Neural crest cell (in vitro differentiated cells): ENCODE measurements around the gene PRKAR1B. TPM values are rescaled to one million over a fixed set of nuclear protein-coding genes. Genes with fewer than 3 reads are reported as not detected.

Experiments used
- DNase-seq: peaks from one replicate; pipeline ENCODE4 v3.0.0; 2021; ENCODE audit warnings: low read depth, mixed read lengths, low spot score
- H3K27ac Mint-ChIP-seq: one replicate; pipeline ENCODE4 v1.8.0; 2021; ENCODE audit warnings: mild to moderate bottlenecking, mixed read lengths; ENCODE audit not compliant: unreplicated experiment
- H3K27me3 Mint-ChIP-seq: 2 replicates; pipeline ENCODE4 v1.8.0; 2021; ENCODE audit warnings: low read depth, mild to moderate bottlenecking, mixed read lengths
- H3K36me3 Mint-ChIP-seq: 2 replicates; pipeline ENCODE4 v1.8.0; 2021; ENCODE audit warnings: low read depth, mild to moderate bottlenecking, mixed read lengths
- H3K4me1 Mint-ChIP-seq: 2 replicates; pipeline ENCODE4 v1.8.0; 2021; ENCODE audit warnings: mixed read lengths
- H3K4me3 Mint-ChIP-seq: one replicate; pipeline ENCODE4 v1.8.0; 2021; ENCODE audit warnings: mild to moderate bottlenecking, mixed read lengths
- H3K9me3 Mint-ChIP-seq: 2 replicates; pipeline ENCODE4 v1.8.0; 2021; ENCODE audit warnings: mixed read lengths
- total RNA-seq: library from RNA; stranded (reverse); gene quantifications from 2 replicates; pipeline ENCODE4 v1.2.1, GENCODE V29; 2021
- TF ChIP-seq, protein P1 (sequence below): fragments of 200-600 bp; sonication (generic); conservative IDR thresholded peaks from 2 replicates; pipeline ENCODE4 v1.5.0; 2021; ENCODE audit warnings: antibody characterized with exemption, mild to moderate bottlenecking

The PRKAR1B gene
- total RNA-seq, 1 donor from 2014 or later, result 9.5 TPM

DNA sequence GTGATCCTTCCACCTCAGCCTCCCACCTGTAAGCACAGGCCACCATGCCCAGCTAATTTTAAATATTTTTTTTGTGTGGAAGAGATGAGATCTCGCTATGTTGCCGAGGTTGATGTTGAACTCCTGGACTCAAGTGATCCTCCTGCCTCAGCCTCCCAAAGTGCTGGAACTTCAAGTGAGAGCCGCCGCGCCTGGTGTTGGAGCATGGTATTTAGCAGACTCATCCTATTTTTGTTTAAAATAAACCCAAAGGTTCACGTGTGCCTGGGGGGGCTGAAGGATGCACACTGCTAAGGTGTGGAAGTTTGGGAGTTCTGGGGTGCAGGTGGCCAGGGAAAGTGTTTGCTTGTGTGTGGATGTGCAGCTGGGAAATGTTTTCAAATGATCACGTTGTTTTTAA is 225.6 kb downstream of the PRKAR1B start:
- no peak overlapping the region for H3K27ac Mint-ChIP-seq
- no peaks in the 10 kb centered on the region for H3K9me3 Mint-ChIP-seq
- no peak for DNase-seq
- H3K4me1 Mint-ChIP-seq, result peaks cover 9% of the 10 kb centered on the region
- no peaks in the 10 kb centered on the region for H3K27me3 Mint-ChIP-seq
- H3K4me3 Mint-ChIP-seq, result no peak overlapping the region
- TF ChIP-seq, protein P1, sequence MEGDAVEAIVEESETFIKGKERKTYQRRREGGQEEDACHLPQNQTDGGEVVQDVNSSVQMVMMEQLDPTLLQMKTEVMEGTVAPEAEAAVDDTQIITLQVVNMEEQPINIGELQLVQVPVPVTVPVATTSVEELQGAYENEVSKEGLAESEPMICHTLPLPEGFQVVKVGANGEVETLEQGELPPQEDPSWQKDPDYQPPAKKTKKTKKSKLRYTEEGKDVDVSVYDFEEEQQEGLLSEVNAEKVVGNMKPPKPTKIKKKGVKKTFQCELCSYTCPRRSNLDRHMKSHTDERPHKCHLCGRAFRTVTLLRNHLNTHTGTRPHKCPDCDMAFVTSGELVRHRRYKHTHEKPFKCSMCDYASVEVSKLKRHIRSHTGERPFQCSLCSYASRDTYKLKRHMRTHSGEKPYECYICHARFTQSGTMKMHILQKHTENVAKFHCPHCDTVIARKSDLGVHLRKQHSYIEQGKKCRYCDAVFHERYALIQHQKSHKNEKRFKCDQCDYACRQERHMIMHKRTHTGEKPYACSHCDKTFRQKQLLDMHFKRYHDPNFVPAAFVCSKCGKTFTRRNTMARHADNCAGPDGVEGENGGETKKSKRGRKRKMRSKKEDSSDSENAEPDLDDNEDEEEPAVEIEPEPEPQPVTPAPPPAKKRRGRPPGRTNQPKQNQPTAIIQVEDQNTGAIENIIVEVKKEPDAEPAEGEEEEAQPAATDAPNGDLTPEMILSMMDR, result no peak
- H3K36me3 Mint-ChIP-seq, result no peaks in the 10 kb centered on the region

DNA sequence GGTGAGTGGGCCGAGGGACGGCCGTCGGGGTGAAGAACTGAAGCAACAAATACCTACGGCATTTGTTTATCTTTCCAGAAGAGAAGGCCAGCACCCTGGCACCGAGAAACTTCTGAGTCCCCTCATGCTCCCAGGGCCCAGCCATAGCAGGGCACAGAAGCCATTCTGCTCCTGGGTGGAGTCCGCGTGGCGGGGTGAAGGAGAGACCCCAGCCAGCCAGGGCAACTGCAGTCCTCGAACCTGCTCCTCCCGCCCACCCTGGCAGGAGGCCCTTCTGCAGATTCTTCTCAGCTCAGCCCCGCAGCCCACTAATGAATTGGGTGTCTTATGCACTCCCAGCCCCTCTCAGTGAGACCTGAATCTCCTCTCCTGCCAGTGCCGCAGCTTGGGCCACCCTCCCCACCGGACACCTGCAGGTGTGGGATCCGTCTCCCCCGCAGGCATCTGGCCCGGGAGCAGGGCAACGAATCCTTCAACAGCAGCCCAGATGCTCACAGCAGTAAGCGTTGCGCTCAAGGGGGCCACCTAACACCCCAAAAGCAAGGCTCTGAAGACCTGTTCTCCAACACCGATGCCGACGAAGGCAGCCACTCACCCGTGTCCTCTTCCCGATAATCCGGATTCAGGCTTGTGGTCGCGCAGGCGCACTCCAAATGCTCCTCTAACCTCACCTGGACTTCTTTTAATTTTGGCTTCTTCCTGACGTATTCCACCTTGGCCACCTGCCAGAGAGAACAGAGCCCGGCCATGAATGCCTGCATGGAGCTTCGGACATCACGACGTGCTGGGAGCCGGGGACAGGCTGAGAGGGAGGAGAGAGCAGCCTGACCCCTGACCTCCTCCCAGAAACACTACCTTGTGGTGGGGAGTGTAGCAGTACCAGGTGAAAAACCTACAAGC is 226.3 kb downstream of the PRKAR1B start:
- H3K9me3 Mint-ChIP-seq, result no peaks in the 10 kb centered on the region
- H3K4me3 Mint-ChIP-seq, result no peak overlapping the region
- no peaks in the 10 kb centered on the region for H3K36me3 Mint-ChIP-seq
- no peak for DNase-seq
- H3K27me3 Mint-ChIP-seq, result no peaks in the 10 kb centered on the region
- TF ChIP-seq, protein P1, result no peak
- H3K27ac Mint-ChIP-seq, result no peak overlapping the region
- peaks cover 9% of the 10 kb centered on the region for H3K4me1 Mint-ChIP-seq

DNA sequence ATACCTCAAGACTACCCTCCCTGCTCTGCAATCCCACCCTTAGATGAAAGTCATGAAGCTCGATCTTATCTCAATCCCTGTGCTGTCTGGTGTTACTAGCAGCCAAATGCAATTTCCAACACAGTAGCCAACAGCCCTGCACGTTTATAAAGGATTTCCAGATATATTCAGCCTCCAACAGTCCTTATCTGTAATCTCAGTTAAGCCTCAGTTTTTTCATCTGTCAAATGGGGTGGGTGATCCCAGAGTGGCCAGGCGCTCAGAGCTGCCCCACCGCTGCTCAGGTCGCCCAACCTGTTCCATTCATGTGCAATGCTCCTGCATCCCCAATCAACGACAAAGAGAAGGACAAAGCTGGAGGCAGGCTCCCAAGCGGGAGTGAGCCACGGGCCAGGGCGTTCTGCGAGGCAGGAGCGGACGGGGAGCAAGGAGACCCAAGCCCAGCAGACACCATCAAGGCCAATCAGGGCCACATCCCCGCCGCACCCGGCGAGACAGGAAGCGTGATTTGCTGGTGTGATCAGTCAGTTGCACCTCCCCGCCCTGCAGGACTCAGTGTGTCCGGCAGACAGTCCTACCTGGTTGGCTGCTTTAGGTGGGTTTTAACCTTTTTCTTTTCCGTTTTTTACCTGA is 227.1 kb downstream of the PRKAR1B start:
- Mint-ChIP-seq H3K4me1 (peaks cover 9% of the 10 kb centered on the region), H3K4me3 (no peak overlapping the region), H3K27ac (no peak overlapping the region), H3K36me3 (no peaks in the 10 kb centered on the region), H3K9me3 (no peaks in the 10 kb centered on the region), H3K27me3 (no peaks in the 10 kb centered on the region)
- TF ChIP-seq, protein P1, result no peak
- no peak for DNase-seq

Other genes with a start within 250 kb of the PRKAR1B start
- gene PDGFA, start 207.4 kb downstream of the PRKAR1B start, total RNA-seq, result 0.82 and 1.0 TPM in 2 replicates
- gene DNAAF5, start 582 bp downstream of the PRKAR1B start, total RNA-seq, result 54.2 and 55.3 TPM in 2 replicates
- 99.9 and 101 TPM in 2 replicates for gene SUN1, start 105.2 kb upstream of the PRKAR1B start, total RNA-seq
- gene GET4, start 149.3 kb upstream of the PRKAR1B start, total RNA-seq, result 50.4 and 55.2 TPM in 2 replicates
- gene ADAP1, start 227.4 kb upstream of the PRKAR1B start, total RNA-seq, result 5.2 and 6.4 TPM in 2 replicates
- gene COX19, start 248.3 kb upstream of the PRKAR1B start, total RNA-seq, result 12.7 and 13.1 TPM in 2 replicates